HG02943 (cell line): ENCODE data around the gene UBR3.
"Not testable (repeated sequence)": the region's sequence is repeated elsewhere in the genome, so short reads cannot be mapped to it uniquely, and the experiment has no call there.

Experiments
- ATAC-seq: cut with Tn5 transposase; IDR thresholded peaks from one replicate; pipeline ENCODE4 v1.9.1; 2021; ENCODE audit warnings: mild to moderate bottlenecking, low read depth, moderate library complexity; ENCODE audit not compliant: unreplicated experiment

The UBR3 gene

DNA sequence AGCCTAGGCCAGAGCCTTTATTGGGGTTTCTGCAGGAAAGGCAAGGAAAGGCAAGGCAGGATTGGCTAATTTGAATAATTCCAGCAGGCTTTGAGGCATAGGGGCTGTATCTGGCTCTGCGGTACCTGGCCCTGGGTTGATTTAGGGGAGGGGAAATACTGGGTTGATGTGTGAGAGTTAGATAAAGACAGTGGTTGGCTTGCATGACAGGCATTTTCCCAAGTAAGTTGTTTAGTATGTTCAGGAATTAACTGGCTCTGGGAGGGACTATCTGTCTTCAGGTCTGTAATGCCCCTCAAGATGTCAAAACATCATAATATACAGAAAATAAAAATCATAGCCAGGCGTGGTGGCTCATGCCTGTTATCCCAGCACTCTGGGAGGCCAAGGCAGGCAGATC lies 98.7 kb downstream of the UBR3 start:
- no peak for ATAC-seq

GRCh38 chr2:169928463-169928864 lies 101.2 kb downstream of the UBR3 start:
- ATAC-seq = no peak

- ATAC-seq = no peak
Observed at GRCh38 chr2:169933124-169933711, 106.0 kb downstream of the UBR3 start.

DNA sequence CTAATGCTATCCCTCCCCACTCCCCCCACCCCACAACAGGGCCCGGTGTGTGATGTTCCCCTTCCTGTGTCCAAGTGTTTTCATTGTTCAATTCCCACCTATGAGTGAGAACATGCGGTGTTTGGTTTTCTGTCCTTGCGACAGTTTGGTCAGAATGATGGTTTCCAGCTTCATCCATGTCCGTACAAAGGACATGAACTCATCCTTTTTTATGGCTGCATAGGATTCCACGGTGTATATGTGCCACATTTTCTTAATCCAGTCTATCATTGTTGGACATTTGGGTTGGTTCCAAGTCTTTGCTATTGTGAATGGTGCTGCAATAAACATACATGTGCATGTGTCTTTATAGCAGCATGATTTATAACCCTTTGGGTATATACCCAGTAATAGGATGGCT lies 109.4 kb downstream of the UBR3 start:
- not testable (repeated sequence) for ATAC-seq

DNA sequence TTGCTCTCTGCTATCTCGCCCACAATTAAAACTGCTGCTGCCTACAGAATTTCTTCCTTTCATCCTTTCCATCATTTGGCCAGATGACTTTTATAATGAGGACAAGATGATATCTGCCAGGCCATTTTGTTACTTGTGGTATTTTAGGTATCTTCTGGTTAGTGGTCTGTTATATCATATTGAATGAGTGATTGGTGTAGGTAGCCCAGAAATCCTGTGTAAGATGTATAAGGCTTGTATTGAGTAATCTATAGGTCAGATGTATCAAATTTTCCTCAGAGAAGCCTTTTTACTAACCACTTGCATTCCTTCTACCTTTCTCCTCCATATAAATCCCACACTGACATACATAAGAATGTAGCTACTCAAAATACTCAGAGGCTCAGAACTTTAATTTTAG lies 118.3 kb downstream of the UBR3 start:
- ATAC-seq = no peak

DNA sequence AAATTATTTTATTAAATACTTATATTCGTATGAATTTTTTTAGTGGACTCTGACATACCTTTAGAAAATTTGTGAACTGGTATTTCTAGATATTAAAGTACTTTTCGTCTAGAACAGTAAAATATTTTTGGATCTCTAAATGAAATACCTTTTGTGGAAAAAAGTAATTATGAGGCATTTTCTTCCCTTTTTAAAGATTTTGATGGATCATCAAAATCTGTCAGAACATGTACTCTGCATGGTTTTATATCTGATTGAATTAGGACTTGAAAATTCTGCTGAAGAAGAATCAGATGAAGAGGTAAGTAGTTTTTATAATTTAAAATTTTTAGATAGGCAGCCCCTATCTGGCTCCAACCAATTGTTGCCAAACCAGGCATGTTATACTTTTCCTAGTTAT lies 118.8 kb downstream of the UBR3 start:
- no peak for ATAC-seq

- no peak for ATAC-seq
Observed at GRCh38 chr2:169946546-169946945, 119.3 kb downstream of the UBR3 start.

DNA sequence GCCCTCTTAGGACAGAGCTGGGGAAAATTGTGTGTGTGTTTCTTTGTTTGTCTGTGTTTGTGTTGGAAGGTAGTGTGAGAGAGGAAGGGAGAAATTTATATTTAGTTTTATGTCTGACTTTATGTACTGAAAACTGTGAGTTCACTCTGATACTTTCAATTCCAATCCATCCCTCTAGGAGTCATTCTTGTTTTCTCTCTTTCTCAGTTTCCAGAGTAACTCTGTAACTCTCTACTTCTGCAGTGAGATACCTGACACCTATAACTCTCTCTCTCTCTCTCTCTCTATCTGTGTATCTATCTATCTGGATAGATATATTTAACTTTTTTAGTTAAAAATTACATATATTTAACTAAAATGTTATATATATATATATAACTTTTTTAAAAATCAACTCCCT lies 128.7 kb downstream of the UBR3 start:
- no peak for ATAC-seq

DNA sequence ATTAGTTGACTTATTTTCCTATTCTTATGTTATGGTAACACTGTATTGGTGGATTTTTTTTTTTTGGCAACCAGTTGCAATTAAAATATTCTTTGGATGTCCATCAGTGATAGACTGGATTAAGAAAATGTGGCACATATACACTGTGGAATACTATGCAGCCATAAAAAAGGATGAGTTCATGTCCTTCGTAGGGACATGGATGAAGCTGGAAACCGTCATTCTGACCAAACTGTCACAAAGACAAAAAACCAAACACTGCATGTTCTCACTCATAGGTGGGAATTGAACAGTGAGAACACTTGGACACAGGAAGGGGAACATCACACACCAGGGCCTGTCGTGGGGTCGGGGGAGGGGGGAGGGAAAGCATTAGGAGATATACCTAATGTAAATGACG lies 130.0 kb downstream of the UBR3 start:
- ATAC-seq = not testable (repeated sequence)

GRCh38 chr2:169961911-169962310 lies 134.7 kb downstream of the UBR3 start:
- no peak for ATAC-seq

- no peak for ATAC-seq
Observed at GRCh38 chr2:169963786-169964185, 136.5 kb downstream of the UBR3 start.

DNA sequence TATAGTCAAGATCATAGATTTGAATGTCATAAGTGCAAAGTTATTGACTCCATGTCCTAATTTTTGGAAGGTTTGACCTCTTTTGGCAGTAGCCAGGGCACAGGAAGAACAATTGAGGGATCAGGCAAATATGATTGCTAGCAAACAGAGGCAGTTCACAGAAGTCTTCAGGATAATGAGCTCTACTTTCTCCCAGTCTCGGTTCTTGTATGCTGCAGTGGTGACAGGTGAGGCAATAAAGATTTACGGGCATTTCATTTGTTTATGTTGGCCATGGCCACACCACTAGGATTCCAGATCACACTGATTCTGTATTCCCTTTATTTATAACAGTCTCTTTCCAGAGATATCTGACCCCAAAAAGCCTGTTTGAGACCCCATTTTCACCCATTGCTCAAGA lies 137.5 kb downstream of the UBR3 start:
- ATAC-seq = no peak

DNA sequence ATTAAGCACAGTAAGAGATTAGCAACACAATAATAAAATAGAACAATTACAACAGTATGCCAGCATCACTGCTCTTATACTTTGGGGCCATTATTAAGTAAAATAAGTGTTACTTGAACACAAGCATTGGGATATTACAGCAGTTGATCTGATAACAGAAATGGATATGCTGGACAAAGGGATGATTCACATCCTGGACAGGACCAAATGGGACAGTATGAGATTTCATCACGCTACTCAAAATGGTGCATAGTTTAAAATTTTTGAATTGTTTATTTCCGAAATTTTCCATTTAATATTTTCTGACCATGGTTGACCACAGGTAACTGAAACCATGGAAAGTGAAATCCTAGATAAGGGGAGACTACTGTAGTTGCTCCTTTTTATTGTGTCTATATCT lies 138.2 kb downstream of the UBR3 start:
- no peak for ATAC-seq

GRCh38 chr2:169966454-169966853 lies 139.2 kb downstream of the UBR3 start:
- no peak for ATAC-seq

DNA sequence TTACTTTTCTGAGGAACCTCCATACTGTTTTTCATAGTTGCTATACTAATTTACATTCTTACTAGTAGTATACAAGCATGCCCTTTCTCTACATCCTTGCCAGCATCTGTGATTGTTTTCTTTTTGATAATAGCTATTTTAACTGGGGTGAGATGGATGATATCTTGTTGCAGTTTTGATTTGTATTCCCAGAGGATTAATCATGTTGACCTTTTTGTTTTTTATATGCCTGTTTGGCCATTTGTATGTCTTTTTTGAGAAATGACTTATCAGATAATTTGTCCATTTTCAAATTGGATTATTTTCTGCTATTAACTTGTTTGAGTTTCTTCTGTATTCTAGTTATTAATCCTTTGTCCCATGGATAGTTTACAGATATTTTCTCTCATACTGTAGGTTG lies 141.5 kb downstream of the UBR3 start:
- ATAC-seq = no peak

DNA sequence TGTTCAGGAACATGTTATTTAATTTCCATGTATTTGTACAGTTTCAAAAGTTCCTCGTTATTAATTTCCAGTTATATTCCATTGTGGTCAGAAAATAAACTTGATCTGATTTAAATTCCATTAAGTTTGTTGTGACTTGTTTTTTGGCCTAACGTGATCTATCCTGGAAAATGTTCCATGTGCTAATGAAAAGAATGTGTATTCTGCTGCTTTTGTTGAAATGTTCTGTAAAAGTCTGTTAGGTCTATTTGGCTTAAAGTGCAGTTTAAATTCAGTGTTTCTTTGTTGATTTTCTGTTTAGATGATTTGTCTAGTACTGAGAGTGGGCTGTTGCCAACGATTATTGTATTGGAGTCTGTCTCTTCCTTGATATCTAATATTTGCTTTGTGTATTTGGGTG lies 148.0 kb downstream of the UBR3 start:
- no peak for ATAC-seq

DNA sequence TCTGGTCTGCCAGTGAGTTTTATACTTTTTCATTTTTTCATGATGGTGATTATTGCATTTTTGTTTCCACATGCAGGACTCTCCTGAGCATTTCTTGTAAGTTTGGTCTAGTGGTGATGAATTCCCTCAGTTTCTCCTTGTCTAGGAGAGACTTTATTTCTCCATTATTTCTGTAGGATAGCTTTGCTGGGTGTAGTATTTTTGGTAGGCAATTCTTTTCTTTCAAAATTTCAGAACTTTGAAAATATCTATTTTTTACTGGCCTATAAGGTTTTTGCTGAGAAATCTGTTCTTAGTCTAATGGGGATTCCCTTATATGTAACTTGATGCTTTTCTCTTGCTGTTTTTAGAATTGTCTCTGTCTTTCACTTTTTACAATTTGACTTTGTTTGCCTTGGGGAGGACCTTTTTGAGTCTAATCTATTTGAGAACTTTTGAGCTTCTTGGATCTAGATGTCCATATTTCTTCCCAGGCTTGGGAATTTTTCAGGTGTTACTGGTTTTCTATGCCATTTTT lies 149.1 kb downstream of the UBR3 start:
- ATAC-seq = no peak

DNA sequence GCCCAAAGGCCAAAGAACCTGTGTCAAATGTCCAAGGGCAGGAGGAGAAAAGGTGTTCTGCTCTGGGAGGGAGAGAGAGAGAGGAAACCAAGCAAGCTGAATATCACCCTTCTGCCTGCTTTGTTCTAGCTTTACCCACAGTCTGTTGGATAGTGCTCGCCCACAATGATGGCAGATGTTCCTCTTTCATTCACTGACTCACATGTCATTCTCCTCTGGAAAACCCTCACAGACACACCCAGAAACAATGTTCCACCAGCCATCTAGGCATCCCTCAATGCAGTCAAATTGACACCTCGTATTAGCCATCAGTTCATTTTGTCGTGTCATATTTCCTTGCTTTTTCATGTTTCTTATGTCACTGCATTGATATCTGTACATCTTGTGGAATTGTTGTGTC lies 150.3 kb downstream of the UBR3 start:
- no peak for ATAC-seq

- ATAC-seq = no peak
Observed at GRCh38 chr2:169978402-169979017, 151.3 kb downstream of the UBR3 start.

GRCh38 chr2:169979025-169979424 lies 151.8 kb downstream of the UBR3 start:
- ATAC-seq = no peak

- no peak for ATAC-seq
Observed at GRCh38 chr2:169980001-169980400, 152.7 kb downstream of the UBR3 start.

DNA sequence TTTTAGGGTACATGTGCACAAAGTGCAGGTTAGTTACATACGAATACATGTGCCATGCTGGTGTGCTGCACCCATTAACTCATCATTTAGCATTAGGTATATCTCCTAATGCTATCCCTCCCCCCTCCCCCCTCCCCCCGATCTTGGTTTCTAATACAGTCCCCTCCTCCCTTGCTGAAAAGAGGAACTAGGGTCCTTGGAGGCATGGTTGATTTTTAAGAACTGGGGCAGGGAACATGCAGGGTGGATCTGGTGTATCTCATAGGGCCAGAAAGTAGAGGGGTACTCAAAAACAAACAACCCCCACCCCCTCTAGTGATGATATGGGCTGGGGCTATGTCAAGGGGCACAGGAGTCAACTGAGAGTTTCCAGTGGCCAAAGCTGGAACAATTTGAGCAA lies 153.4 kb downstream of the UBR3 start:
- no peak for ATAC-seq
